NOMO-1 treated with dmso at 0.1 percent for 144 hours (cell line): ENCODE data around the gene TTC39A.
"Not testable (repeated sequence)": the region's sequence is repeated elsewhere in the genome, so short reads cannot be mapped to it uniquely, and the experiment has no call there.

Experiments used
- DNase-seq: peaks from one replicate; lab custom pipeline; 2025; ENCODE audit not compliant: unreplicated experiment; lab: John Stamatoyannopoulos, UW

TTC39A gene

GRCh38 chr1:51340380-51340779 lies 10.0 kb upstream of the TTC39A start:
- no peak for DNase-seq

- no peak for DNase-seq
These were observed 6.3 kb upstream of the TTC39A start for GRCh38 chr1:51336711-51337110.

GRCh38 chr1:51336004-51336403 lies 5.6 kb upstream of the TTC39A start:
- no peak for DNase-seq

- DNase-seq, result peak; percentile 70
These were observed 1.1 kb upstream of the TTC39A start for GRCh38 chr1:51331206-51332100.

- no peak for DNase-seq
These were observed 678 bp downstream of the TTC39A start for GRCh38 chr1:51329443-51330325.

GRCh38 chr1:51328926-51329325 lies 1.4 kb downstream of the TTC39A start:
- no peak for DNase-seq

GRCh38 chr1:51328279-51328678 lies 2.1 kb downstream of the TTC39A start:
- no peak for DNase-seq

- DNase-seq, result no peak
These were observed 3.0 kb downstream of the TTC39A start for GRCh38 chr1:51327386-51327785.

- DNase-seq, result no peak
These were observed 3.5 kb downstream of the TTC39A start for GRCh38 chr1:51326839-51327238.

GRCh38 chr1:51325878-51326755 lies 4.2 kb downstream of the TTC39A start:
- no peak for DNase-seq

GRCh38 chr1:51325391-51325790 lies 5.0 kb downstream of the TTC39A start:
- no peak for DNase-seq

GRCh38 chr1:51325011-51325385 lies 5.4 kb downstream of the TTC39A start:
- DNase-seq, result not testable (repeated sequence)

- no peak for DNase-seq
These were observed 5.9 kb downstream of the TTC39A start for GRCh38 chr1:51324251-51325010.

- no peak for DNase-seq
These were observed 6.6 kb downstream of the TTC39A start for GRCh38 chr1:51323778-51324177.

GRCh38 chr1:51322417-51323101 lies 7.8 kb downstream of the TTC39A start:
- DNase-seq, result no peak

- no peak for DNase-seq
These were observed 8.5 kb downstream of the TTC39A start for GRCh38 chr1:51321924-51322280.

- DNase-seq, result no peak
These were observed 9.1 kb downstream of the TTC39A start for GRCh38 chr1:51320967-51321923.

- DNase-seq, result no peak
These were observed 12.6 kb downstream of the TTC39A start for GRCh38 chr1:51317798-51318197.

- no peak for DNase-seq
These were observed 13.6 kb downstream of the TTC39A start for GRCh38 chr1:51316846-51317120.
